Activated B cell treated with CpG ODN at 0.5 μM for 24 hours (primary cell): ENCODE results near the gene REST. TPM values are rescaled to one million over a fixed set of nuclear protein-coding genes. Genes with fewer than 3 reads are reported as not detected.
"Not testable (repeated sequence)": the region's sequence is repeated elsewhere in the genome, so short reads cannot be mapped to it uniquely, and the experiment has no call there.

Experiments
- ATAC-seq: fragments of 200-7000 bp; cut with Tn5 transposase; one replicate; pipeline ENCODE4 v1.10.0; 2021; ENCODE audit warnings: low read depth, mild to moderate bottlenecking, moderate library complexity
- CTCF ChIA-PET: fragments of 350-600 bp; sonication (Branson Sonifier 250); formaldehyde crosslinking; loops from one replicate; lab custom pipeline; 2021; ENCODE audit warnings: antibody characterized with exemption; lab: Charles Lee
- POLR2A ChIA-PET: fragments of 350-600 bp; sonication (Branson Sonifier 250); formaldehyde crosslinking; loops from one replicate; lab custom pipeline; 2021; ENCODE audit warnings: antibody characterized with exemption; lab: Charles Lee
- DNase-seq: peaks from one replicate; pipeline ENCODE4 v3.0.0; 2022
- H3K27ac Mint-ChIP-seq: one replicate; pipeline ENCODE4 v1.8.0; 2020; ENCODE audit warnings: mixed read lengths
- H3K27me3 Mint-ChIP-seq: one replicate; pipeline ENCODE4 v1.8.0; 2021; ENCODE audit warnings: mixed read lengths
- H3K36me3 Mint-ChIP-seq: one replicate; pipeline ENCODE4 v1.8.0; 2021; ENCODE audit warnings: low read depth, mixed read lengths
- H3K4me1 Mint-ChIP-seq: one replicate; pipeline ENCODE4 v1.8.0; 2021; ENCODE audit warnings: mixed read lengths
- H3K4me3 Mint-ChIP-seq: one replicate; pipeline ENCODE4 v1.8.0; 2020; ENCODE audit warnings: mild to moderate bottlenecking, mixed read lengths
- H3K9me3 Mint-ChIP-seq: one replicate; pipeline ENCODE4 v1.8.0; 2020; ENCODE audit warnings: mixed read lengths
- intact Hi-C: fragments of 100-400 bp; cut with micrococcal nuclease; formaldehyde crosslinking; loops from one replicate; pipeline ENCODE4 v1.15.1; 2024
- total RNA-seq: library from RNA; stranded (reverse); gene quantifications from 2 replicates; pipeline ENCODE4 v1.2.3, GENCODE V29; 2022
- TF ChIP-seq, protein P1 (sequence below): fragments of 200-600 bp; IDR thresholded peaks from one replicate; pipeline ENCODE4 v1.8.0; 2022; ENCODE audit warnings: antibody characterized with exemption, mild to moderate bottlenecking

The REST gene
- total RNA-seq, 1 donor from 2014 or later, result 48.3 TPM

DNA sequence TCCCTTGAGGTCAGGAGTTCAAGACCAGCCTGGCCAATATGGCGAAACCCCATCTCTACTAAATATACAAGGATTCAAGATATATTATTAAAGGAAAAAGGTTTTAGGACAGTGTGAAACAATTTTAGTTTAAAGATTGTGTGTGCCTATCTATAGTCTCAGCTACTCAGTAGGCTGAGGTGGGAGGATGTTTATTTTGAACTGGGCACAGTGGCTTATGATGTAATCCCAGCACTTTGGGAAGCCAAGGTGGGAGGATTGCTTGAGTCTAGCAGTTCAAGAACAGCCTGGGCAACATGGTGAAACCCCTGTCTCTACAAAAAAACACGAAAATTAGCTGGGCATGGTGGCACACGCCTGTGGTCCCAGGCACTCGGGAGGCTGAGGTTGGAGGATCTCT, 31.4 kb upstream of the REST start:
- CTCF ChIA-PET, result no interaction called here
- no peaks in the 10 kb centered on the region for H3K36me3 Mint-ChIP-seq
- DNase-seq (no peak), ATAC-seq (no peak)
- peaks cover 3% of the 10 kb centered on the region for H3K27me3 Mint-ChIP-seq
- intact Hi-C loops, result no loop called here
- no peak overlapping the region for H3K4me3 Mint-ChIP-seq
- TF ChIP-seq, protein P1, sequence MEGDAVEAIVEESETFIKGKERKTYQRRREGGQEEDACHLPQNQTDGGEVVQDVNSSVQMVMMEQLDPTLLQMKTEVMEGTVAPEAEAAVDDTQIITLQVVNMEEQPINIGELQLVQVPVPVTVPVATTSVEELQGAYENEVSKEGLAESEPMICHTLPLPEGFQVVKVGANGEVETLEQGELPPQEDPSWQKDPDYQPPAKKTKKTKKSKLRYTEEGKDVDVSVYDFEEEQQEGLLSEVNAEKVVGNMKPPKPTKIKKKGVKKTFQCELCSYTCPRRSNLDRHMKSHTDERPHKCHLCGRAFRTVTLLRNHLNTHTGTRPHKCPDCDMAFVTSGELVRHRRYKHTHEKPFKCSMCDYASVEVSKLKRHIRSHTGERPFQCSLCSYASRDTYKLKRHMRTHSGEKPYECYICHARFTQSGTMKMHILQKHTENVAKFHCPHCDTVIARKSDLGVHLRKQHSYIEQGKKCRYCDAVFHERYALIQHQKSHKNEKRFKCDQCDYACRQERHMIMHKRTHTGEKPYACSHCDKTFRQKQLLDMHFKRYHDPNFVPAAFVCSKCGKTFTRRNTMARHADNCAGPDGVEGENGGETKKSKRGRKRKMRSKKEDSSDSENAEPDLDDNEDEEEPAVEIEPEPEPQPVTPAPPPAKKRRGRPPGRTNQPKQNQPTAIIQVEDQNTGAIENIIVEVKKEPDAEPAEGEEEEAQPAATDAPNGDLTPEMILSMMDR, result no peak
- peaks cover 14% of the 10 kb centered on the region for H3K4me1 Mint-ChIP-seq
- no peaks in the 10 kb centered on the region for H3K9me3 Mint-ChIP-seq
- POLR2A ChIA-PET, result no interaction called here
- no peak overlapping the region for H3K27ac Mint-ChIP-seq

DNA sequence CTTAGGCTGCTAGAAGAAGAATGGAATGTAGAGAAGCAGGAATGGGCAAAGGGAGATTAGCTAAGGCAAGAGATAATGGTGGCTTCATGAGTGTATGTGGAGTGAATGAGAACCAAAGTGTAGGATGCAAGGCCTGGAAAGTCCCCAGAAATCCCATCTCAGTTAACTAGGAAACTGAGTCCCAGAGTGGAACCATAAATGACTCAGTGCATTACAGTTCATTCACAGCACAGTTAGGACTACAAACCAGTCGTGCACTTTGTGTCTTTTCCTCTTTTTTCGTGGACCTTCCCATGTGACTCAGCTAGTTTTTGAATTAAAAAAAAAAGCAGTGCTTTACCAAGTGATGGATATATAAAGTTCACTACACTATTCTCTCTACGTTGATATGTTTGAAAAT, 27.7 kb upstream of the REST start:
- Mint-ChIP-seq H3K4me3 (no peak overlapping the region), H3K27ac (no peak overlapping the region), H3K9me3 (no peaks in the 10 kb centered on the region), H3K36me3 (no peaks in the 10 kb centered on the region), H3K27me3 (peaks cover 2% of the 10 kb centered on the region), H3K4me1 (peaks cover 4% of the 10 kb centered on the region)
- ATAC-seq (no peak), DNase-seq (no peak)
- ChIA-PET CTCF (no interaction called here), POLR2A (no interaction called here)
- TF ChIP-seq, protein P1, result no peak
- intact Hi-C loops, result no loop called here

DNA sequence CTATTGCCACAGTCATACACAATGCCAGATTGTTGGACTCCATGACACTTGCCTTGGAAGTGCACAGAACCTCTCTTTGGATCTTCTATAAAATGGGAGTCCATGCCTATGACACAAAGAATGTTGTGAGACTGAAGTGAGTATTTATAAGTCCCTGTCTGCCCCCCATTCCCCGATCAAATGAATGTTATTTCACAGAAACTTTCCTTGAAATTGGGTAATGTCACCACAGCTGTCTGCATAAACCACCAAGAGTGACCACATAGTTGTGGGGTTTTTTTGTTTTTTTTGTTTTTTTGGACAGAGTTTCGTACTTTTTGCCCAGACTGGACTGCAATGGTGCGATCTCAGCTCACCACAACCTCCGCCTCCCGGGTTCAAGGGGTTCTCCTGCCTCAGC, 27.1 kb upstream of the REST start:
- no peaks in the 10 kb centered on the region for H3K9me3 Mint-ChIP-seq
- no peak for ATAC-seq
- intact Hi-C loops, result no loop called here
- no peak overlapping the region for H3K4me3 Mint-ChIP-seq
- H3K27me3 Mint-ChIP-seq, result peaks cover 5% of the 10 kb centered on the region
- H3K36me3 Mint-ChIP-seq, result no peaks in the 10 kb centered on the region
- no peak overlapping the region for H3K27ac Mint-ChIP-seq
- TF ChIP-seq, protein P1, result no peak
- DNase-seq, result no peak
- ChIA-PET CTCF (no interaction called here), POLR2A (no interaction called here)
- H3K4me1 Mint-ChIP-seq, result no peaks in the 10 kb centered on the region

- CTCF ChIA-PET, H3K4me1 Mint-ChIP-seq, DNase-seq, H3K27ac Mint-ChIP-seq, ATAC-seq, intact Hi-C loops, POLR2A ChIA-PET, H3K9me3 Mint-ChIP-seq, H3K36me3 Mint-ChIP-seq, H3K4me3 Mint-ChIP-seq: not testable (repeated sequence)
- peaks cover 13% of the 10 kb centered on the region for H3K27me3 Mint-ChIP-seq
These were observed 23.2 kb upstream of the REST start for GRCh38 chr4:56884511-56884910.

DNA sequence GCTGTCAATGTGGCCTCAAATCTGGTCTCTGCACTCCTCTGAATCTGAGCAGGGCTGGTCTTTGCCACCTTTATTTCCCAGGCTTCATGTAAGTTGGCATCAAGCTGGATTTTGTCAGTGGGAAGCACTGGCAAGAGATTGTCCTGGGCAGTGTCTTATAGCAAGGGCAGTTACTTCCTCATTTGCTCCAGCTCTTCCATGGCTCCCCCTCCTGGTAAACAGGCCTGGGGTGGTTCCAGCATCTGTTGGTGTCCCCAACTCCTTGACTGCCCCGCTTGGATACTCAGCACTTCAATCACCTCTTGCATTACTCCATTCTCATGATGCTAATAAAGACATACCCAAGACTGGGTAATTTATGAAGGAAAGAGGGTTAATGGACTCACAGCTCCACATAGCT, 15.0 kb upstream of the REST start:
- Mint-ChIP-seq H3K36me3 (no peaks in the 10 kb centered on the region), H3K27ac (no peak overlapping the region), H3K27me3 (no peaks in the 10 kb centered on the region), H3K4me1 (no peaks in the 10 kb centered on the region), H3K9me3 (peaks cover 3% of the 10 kb centered on the region), H3K4me3 (no peak overlapping the region)
- intact Hi-C loops, result no loop called here
- POLR2A ChIA-PET, result no interaction called here
- TF ChIP-seq, protein P1, result no peak
- CTCF ChIA-PET, result no interaction called here
- ATAC-seq (no peak), DNase-seq (no peak)

DNA sequence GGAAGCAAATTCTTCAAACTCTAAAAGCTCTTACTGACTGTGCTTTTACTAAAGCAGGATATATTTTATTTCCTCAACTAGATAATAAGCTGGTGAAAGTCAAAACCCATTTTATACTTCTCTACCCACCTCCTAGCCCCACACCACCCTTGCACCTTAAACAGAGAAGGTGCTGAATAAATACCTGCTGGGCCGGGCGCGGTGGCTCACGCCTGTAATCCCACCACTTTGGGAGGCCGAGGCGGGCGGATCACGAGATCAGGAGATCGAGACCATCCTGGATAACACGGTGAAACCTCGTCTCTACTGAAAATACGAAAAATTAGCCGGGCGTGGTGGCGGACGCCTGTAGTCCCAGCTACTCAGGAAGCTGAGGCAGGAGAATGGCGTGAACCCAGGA, 9.9 kb upstream of the REST start:
- ATAC-seq, H3K27me3 Mint-ChIP-seq, intact Hi-C loops, H3K4me3 Mint-ChIP-seq, H3K4me1 Mint-ChIP-seq, DNase-seq, CTCF ChIA-PET, H3K9me3 Mint-ChIP-seq, H3K36me3 Mint-ChIP-seq, H3K27ac Mint-ChIP-seq: not testable (repeated sequence)
- POLR2A ChIA-PET, result interaction anchor here (0.6 kb wide), 1 partner anchor 10 kb away, joined by 3 read pairs; the partner anchor contains the start of gene REST

- H3K27ac Mint-ChIP-seq, H3K4me3 Mint-ChIP-seq, POLR2A ChIA-PET, intact Hi-C loops, H3K4me1 Mint-ChIP-seq, ATAC-seq, H3K36me3 Mint-ChIP-seq, H3K27me3 Mint-ChIP-seq, CTCF ChIA-PET, H3K9me3 Mint-ChIP-seq, DNase-seq: not testable (repeated sequence)
These were observed 7.5 kb upstream of the REST start for GRCh38 chr4:56900186-56900585.
